Lung (tissue), 12 donors: Measurements from ENCODE around the gene CDK14. TPM values are rescaled to one million over a fixed set of nuclear protein-coding genes. Genes with fewer than 3 reads are reported as not detected.
"Not testable (repeated sequence)": the region's sequence is repeated elsewhere in the genome, so short reads cannot be mapped to it uniquely, and the experiment has no call there.

Experiments used
- ATAC-seq: fragments of 200-7000 bp; cut with Tn5 transposase; one replicate; pipeline ENCODE4 v1.9.1; 2020; ENCODE audit warnings: moderate number of reproducible peaks; ENCODE audit not compliant: insufficient read depth, low FRiP score
- DNase-seq, 3 donors: peaks; one replicate each; pipeline ENCODE4 v3.0.0-alpha.2; 2013 to 2017
- H3K27ac ChIP-seq, 2 donors: one replicate each; pipeline ENCODE4 v1.5.1; 2013; ENCODE audit warnings: mild to moderate bottlenecking in 2 of 2, moderate library complexity in 2 of 2, control low read depth in 1 of 2, inconsistent platforms in 1 of 2, low read depth in 1 of 2, low read length in 1 of 2
- H3K27me3 ChIP-seq, 3 donors: one replicate each; pipeline ENCODE4 v1.5.1; 2013; ENCODE audit warnings: low read length in 2 of 3; ENCODE audit not compliant: control insufficient read depth in 3 of 3, insufficient read depth in 3 of 3
- H3K36me3 ChIP-seq, 4 donors: one replicate each; pipeline ENCODE4 v1.5.1; 2013; ENCODE audit warnings: low read length in 4 of 4, mild to moderate bottlenecking in 1 of 4, moderate library complexity in 1 of 4; ENCODE audit not compliant: control insufficient read depth in 4 of 4, insufficient read depth in 4 of 4
- H3K4me1 ChIP-seq, 5 donors: one replicate each; pipeline ENCODE4 v1.5.1; 2013; ENCODE audit warnings: low read length in 5 of 5, mild to moderate bottlenecking in 2 of 5, moderate library complexity in 1 of 5; ENCODE audit not compliant: control insufficient read depth in 5 of 5, insufficient read depth in 5 of 5
- H3K4me3 ChIP-seq: one replicate; pipeline ENCODE4 v1.5.1; 2013; ENCODE audit warnings: mild to moderate bottlenecking, control low read depth, moderate library complexity
- H3K9ac ChIP-seq, 2 donors: one replicate each; pipeline ENCODE4 v1.5.1; 2013; ENCODE audit warnings: low read length in 2 of 2, control low read depth in 1 of 2; ENCODE audit not compliant: insufficient read depth in 1 of 2
- H3K9me3 ChIP-seq, 4 donors: one replicate each; pipeline ENCODE4 v1.5.1; 2013; ENCODE audit warnings: low read length in 3 of 4, mild to moderate bottlenecking in 1 of 4, moderate library complexity in 1 of 4; ENCODE audit not compliant: control insufficient read depth in 4 of 4, insufficient read depth in 3 of 4
- WGBS, 2 donors: extraction: QIAGEN DNeasy Blood & Tissue Kit; methylation state at CpG; one replicate each; pipeline ENCODE4 v1.1.7; 2013; 5-methylcytosine and 5-hydroxymethylcytosine counted together
- polyA plus RNA-seq, 2 donors: library from polyadenylated mRNA; stranded (reverse); fragments of 200-250 nt; gene quantifications; one replicate each; pipeline ENCODE4 v1.2.1, GENCODE V29; 2013
- total RNA-seq, 2 donors: library from RNA; depleted of rRNA in 1 of 2; stranded (reverse); fragments of >200 nt in 1 of 2; gene quantifications; one replicate each; pipeline ENCODE4 v1.2.1, GENCODE V29; 2014 to 2021
- TF ChIP-seq, protein P1 (sequence below): IDR thresholded peaks from 2 replicates; pipeline ENCODE4 v1.5.1; 2012; ENCODE audit warnings: mild to moderate bottlenecking; ENCODE audit errors: control extremely low read depth, extremely low read depth
- donor health status: control.
- donor health status: control.
- donor health status: Bipolar disorder and iron deficiency.
- donor health status: healthy.
- donor health status: DM: yes; HTN: yes; CAD: no.

Gene CDK14
- total and polyA plus RNA-seq, 4 donors = 4.3 to 117 (median 18.9) TPM

DNA sequence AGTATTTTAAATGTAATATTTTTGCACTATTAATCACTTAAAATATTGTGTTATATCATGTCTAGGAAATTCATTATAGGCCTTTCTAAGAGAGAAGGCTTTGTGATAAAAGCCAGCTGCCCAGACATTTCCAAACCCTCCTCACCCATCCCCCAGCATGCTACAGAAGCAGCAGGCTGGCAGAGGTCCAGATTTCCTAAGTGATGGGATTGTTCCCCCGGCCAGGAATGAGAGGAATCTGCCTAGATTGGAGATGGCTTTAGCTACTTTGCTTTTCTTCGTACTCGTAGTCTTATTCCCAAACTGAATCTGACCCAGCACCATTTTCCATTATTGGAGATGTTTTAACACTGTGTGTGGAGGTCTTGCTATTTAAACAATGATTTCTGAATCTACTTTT is 29.4 kb downstream of the CDK14 start:
- peak; percentile 92 to 98 (median 97) for DNase-seq
- no peak overlapping the region for H3K27ac ChIP-seq
- no peak overlapping the region for H3K9ac ChIP-seq
- H3K36me3 ChIP-seq = no peaks in the 10 kb centered on the region
- ATAC-seq = peak; percentile 35
- H3K4me1 ChIP-seq = peaks cover 8 to 42% (median 19%) of the 10 kb centered on the region in 5 donors
- 35 to 65% methylated on average over 3 of the region's 3 CpGs for WGBS, 2 donors
- H3K4me3 ChIP-seq = no peak overlapping the region
- TF ChIP-seq, protein P1, sequence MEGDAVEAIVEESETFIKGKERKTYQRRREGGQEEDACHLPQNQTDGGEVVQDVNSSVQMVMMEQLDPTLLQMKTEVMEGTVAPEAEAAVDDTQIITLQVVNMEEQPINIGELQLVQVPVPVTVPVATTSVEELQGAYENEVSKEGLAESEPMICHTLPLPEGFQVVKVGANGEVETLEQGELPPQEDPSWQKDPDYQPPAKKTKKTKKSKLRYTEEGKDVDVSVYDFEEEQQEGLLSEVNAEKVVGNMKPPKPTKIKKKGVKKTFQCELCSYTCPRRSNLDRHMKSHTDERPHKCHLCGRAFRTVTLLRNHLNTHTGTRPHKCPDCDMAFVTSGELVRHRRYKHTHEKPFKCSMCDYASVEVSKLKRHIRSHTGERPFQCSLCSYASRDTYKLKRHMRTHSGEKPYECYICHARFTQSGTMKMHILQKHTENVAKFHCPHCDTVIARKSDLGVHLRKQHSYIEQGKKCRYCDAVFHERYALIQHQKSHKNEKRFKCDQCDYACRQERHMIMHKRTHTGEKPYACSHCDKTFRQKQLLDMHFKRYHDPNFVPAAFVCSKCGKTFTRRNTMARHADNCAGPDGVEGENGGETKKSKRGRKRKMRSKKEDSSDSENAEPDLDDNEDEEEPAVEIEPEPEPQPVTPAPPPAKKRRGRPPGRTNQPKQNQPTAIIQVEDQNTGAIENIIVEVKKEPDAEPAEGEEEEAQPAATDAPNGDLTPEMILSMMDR = no peak
- H3K27me3 ChIP-seq = no peaks in the 10 kb centered on the region
- no peaks in the 10 kb centered on the region for H3K9me3 ChIP-seq

DNA sequence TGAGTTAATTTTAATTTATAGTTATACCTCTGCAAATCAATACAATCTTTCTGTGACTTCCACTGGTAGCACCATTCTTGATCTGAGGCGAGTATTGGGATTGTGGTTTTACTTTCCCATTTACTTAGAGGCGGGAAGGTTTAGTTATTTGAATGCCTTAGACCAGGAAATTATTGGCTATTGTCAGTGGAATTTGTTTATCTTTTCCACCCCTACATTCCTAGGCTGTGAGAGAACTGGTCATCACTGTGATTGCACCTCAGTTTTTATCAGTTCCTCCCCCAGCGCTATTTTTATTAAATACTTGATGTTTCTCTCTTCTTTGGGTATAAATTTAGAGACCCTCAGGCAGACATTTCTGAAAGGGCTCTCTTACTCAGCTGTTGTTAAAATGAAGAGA is 29.9 kb downstream of the CDK14 start:
- TF ChIP-seq, protein P1 = no peak
- Histone ChIP-seq H3K4me3 (no peak overlapping the region), H3K4me1 (peaks cover 6 to 42% (median 19%) of the 10 kb centered on the region in 5 donors), H3K9me3 (no peaks in the 10 kb centered on the region), H3K9ac (no peak overlapping the region), H3K27me3 (no peaks in the 10 kb centered on the region), H3K27ac (no peak overlapping the region), H3K36me3 (no peaks in the 10 kb centered on the region)
- DNase-seq (peak in 2 of 3 donors; percentile 58 to 61), ATAC-seq (no peak)
- 52 to 69% methylated on average over 3 of the region's 3 CpGs for WGBS, 2 donors

DNA sequence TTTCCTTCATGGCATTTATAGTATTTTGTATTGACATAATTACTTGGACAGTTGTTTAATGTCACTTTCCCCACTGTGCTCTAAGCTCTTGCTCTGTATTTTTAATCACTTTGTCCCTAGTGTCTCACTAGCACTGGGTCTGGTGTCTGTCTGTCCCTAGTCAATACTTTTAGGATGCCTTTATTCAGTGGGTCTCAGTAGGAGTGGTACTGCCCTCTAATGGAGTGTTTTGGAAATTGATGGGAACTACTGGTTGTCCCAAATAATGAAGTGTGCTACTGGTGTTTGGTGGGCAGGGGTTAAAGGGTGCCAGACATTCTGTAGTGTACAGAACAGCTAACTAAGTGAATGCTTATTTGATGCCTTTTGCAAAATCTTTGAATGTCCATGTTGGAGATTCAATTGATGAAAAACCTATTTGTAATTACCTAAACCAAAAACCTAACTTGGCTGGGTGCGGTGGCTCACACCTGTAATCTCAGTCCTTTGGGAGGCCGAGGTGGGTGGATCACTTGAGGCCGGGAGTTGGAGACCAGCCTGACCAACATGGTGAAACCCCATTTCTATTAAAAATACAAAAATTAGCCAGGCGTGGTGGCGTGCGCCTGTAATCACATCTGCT is 33.3 kb downstream of the CDK14 start:
- TF ChIP-seq, protein P1 = peak; percentile 23
- DNase-seq = peak in 2 of 3 donors; percentile 59 to 66
- Histone ChIP-seq H3K4me1 (peaks cover 2 to 20% (median 7%) of the 10 kb centered on the region in 5 donors), H3K36me3 (peaks cover 0 to 3% (median 0%) of the 10 kb centered on the region in 4 donors), H3K9ac (no peak overlapping the region), H3K27me3 (no peaks in the 10 kb centered on the region), H3K27ac (no peak overlapping the region), H3K9me3 (no peaks in the 10 kb centered on the region), H3K4me3 (no peak overlapping the region)
- WGBS, 2 donors = 96 to 97% methylated on average over 6 of the region's 6 CpGs
- ATAC-seq = peak; percentile 87

DNA sequence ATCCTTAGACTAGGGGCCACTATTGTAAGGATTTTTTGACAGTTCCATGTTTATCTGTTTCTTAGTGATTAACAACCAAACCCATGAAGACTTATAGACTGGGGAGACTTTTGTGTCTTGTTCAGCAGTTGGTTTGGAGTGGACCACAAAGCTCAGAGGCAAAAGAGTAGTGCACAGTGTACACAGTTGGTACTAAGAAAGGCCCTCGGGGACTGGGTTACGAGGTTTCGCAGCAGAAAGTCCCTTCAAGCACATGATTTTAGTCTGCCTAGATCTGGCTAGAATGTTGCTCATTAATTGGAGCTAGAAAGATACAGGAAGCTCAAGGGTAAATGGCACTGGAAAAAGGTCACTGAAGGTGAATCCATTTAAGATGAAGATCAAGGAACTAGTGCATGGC is 35.4 kb downstream of the CDK14 start:
- Histone ChIP-seq H3K36me3 (peaks cover 0 to 3% (median 0%) of the 10 kb centered on the region in 4 donors), H3K9ac (no peak overlapping the region), H3K27ac (no peak overlapping the region), H3K4me3 (no peak overlapping the region), H3K27me3 (no peaks in the 10 kb centered on the region), H3K9me3 (no peaks in the 10 kb centered on the region), H3K4me1 (peaks cover 0 to 3% (median 0%) of the 10 kb centered on the region in 5 donors)
- TF ChIP-seq, protein P1 = no peak
- DNase-seq (no peak), ATAC-seq (no peak)
- 97 to 99% methylated on average over 3 of the region's 3 CpGs for WGBS, 2 donors

DNA sequence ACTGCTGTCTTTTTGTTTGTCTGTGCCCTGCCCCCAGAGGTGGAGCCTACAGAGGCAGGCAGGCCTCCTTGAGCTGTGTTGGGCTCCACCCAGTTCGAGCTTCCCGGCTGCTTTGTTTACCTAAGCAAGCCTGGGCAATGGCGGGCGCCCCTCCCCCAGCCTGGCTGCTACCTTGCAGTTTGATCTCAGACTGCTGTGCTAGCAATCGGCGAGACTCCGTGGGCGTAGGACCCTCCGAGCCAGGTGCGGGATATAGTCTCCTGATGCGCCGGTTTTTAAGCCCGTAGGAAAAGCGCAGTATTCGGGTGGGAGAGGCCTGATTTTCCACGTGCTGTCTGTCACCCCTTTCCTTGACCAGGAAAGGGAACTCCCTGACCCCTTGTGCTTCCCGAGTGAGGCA is 43.6 kb downstream of the CDK14 start:
- H3K4me1 ChIP-seq, H3K9me3 ChIP-seq, DNase-seq, H3K36me3 ChIP-seq, H3K9ac ChIP-seq, H3K4me3 ChIP-seq, H3K27me3 ChIP-seq, H3K27ac ChIP-seq, ATAC-seq: not testable (repeated sequence)
- WGBS, 2 donors = 88 to 97% methylated on average over 15 to 17 of the region's 17 CpGs
